Panc1 (cell line): ENCODE data around the gene PCSK5.

Experiments used
- CTCF ChIP-seq: fragments of 450-650 bp; IDR thresholded peaks from 2 replicates; pipeline ENCODE4 v1.5.1; 2017; ENCODE audit warnings: mild to moderate bottlenecking
- POLR2AphosphoS5 ChIP-seq: IDR thresholded peaks from 2 replicates; pipeline ENCODE4 v1.6.1; 2012; ENCODE audit warnings: mild to moderate bottlenecking, low read depth, low read length, moderate library complexity
- REST ChIP-seq, 2 experiments: IDR thresholded peaks; 2 replicates each; pipeline ENCODE4 v1.6.1; 2011 to 2012; ENCODE audit warnings: low read depth in 2 of 2, control low read depth in 1 of 2, low read length in 1 of 2, mild to moderate bottlenecking in 1 of 2, moderate library complexity in 1 of 2; ENCODE audit not compliant: insufficient read depth in 1 of 2
- SIN3A ChIP-seq: IDR thresholded peaks from 2 replicates; pipeline ENCODE4 v1.6.1; 2012; ENCODE audit warnings: low read depth, mild to moderate bottlenecking, low read length, moderate library complexity, borderline replicate concordance; ENCODE audit not compliant: insufficient read depth
- TCF7L2 ChIP-seq: IDR thresholded peaks from 2 replicates; pipeline ENCODE4 v1.6.1; 2011; ENCODE audit warnings: mild to moderate bottlenecking, low read depth, low read length, inconsistent platforms

GRCh38 chr9:76185432-76185831 is 295.0 kb downstream of the PCSK5 start:
- no peak for TF ChIP-seq CTCF
- TF ChIP-seq SIN3A, result no peak
- TF ChIP-seq POLR2AphosphoS5, result no peak
- TF ChIP-seq REST (IDR thresholded peaks at IDR 0.05; ENCODE audit: insufficient read depth in 1 of 2, low read depth in 2 of 2, low read length in 1 of 2), result no peak
- no peak for TF ChIP-seq TCF7L2
